ENCODE measurements around the gene NKAIN2. TPM values are rescaled to one million over a fixed set of nuclear protein-coding genes. Genes with fewer than 3 reads are reported as not detected.
"Not testable (repeated sequence)": the region's sequence is repeated elsewhere in the genome, so short reads cannot be mapped to it uniquely, and the experiment has no call there.

The NKAIN2 gene
- total RNA-seq, 1 donor from 2014 or later, result 4.6 TPM

DNA sequence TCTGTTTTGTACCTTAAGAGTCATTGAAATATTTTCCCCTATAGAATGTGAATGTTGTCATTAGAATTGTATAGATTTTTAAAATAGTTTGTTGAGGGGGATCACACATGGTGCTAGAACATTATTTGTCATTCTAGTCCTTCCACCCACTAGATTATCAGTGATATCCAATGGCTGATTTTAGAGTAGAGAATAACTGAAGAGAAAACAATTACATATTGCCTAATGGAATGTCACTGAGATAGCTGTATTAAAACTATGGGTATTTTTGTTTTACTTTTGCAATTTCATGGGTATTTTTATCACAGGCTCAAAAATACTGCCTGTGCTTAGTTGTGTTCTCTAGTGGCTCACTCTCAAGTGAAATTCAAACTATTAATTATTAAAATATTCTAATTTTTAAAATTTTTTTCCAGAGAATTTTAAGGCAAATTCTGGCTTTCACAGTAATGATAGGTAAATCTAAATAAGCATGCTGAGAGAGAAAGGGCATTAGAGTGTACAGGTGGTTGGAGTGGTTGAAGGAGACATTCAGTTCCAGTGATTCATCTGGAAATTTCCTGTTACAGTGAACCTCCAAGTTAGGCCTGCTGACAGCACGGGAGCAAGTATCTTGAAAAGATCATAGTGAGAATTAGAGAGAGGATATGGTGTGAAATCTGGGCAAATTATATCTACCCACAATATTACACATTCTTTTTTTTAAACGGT lies 399.6 kb downstream of the NKAIN2 start:
- no peak for DNase-seq (ENCODE audit: low spot score)

- no peak for DNase-seq (ENCODE audit: low spot score)
Observed at GRCh38 chr6:124203812-124204167, 400.1 kb downstream of the NKAIN2 start.

GRCh38 chr6:124205921-124206320 lies 402.3 kb downstream of the NKAIN2 start:
- no peak for DNase-seq (ENCODE audit: low spot score)

- no peak for DNase-seq (ENCODE audit: low spot score)
Observed at GRCh38 chr6:124223611-124224345, 420.1 kb downstream of the NKAIN2 start.

- no peak for DNase-seq (ENCODE audit: low spot score)
Observed at GRCh38 chr6:124226396-124226795, 422.7 kb downstream of the NKAIN2 start.

DNA sequence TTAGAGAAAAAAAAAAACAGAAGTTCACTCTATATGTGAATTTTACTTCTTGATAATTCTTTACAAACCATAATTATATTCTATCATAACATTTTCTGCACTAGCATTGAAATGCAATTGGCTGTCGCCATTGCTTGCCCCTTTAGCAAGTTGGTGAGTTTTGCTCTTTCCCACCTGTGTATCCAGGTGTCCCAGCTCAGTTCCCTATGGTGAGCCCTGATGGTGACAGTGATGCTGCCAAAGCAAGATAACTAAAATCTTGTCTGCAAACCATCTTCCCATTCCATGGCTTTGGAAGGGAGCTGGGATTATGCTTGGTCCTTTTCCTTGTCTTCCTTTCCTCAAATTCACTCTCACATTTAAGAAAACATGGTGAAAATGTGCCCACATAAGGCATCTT lies 429.6 kb downstream of the NKAIN2 start:
- no peak for DNase-seq (ENCODE audit: low spot score)

GRCh38 chr6:124234801-124235200 lies 431.1 kb downstream of the NKAIN2 start:
- no peak for DNase-seq (ENCODE audit: low spot score)

DNA sequence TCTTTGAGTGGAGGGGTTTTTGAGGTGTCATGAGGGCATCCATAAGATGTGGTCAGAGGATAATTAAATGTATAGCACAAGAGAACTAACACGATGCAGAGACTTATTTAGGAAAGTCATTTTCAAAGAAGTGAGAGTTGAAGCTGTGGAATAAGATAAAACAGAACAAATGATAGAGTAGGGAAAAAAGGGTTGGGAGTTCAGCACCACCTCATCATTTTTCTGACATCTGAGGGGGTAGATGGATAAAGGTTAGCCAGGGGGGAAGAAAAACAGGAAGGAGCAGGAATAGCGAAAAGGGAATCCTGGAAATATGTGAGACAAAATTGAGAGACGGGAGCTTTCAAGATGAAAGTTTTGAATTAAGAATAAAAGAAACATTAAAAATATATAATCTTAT lies 434.2 kb downstream of the NKAIN2 start:
- DNase-seq (ENCODE audit: low spot score), result no peak

DNA sequence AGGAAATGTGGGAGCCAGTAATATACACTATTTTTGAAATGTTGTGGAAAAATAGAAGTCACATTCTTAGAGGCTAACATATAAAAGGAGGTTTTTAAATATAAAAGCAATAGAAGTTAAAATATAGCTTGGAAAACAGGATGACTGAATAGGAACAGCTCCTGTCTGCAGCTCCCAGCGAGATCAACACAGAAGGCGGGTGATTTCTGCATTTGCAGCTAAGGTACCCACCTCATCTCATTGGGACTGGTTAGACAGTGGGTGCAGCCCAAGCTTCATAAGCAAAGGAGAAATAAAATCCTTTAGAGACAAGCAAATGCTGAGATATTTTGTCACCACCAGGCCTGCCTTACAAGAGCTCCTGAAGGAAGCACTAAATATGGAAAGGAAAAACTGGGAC lies 434.7 kb downstream of the NKAIN2 start:
- not testable (repeated sequence) for DNase-seq (ENCODE audit: low spot score)

- DNase-seq (ENCODE audit: low spot score), result no peak
Observed at GRCh38 chr6:124254941-124255685, 451.4 kb downstream of the NKAIN2 start.

DNA sequence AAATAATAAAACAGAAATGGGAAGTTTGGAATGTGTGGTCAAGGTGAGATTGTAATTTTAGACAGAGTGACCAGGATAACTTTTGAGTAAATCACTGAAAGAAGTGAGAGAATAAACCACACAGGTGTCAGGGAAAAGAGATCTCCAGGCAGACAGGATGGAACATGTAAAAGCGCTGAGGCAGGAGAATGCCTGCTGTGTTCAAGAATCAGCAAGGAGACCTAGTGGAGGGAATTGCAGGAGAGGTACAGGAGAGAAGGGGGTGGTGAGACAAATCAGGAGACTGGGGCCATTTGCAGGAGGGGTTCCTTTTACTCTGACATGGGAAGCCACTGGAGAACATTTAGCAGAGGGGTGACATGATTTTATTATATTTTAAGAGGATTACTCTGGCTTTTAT lies 456.7 kb downstream of the NKAIN2 start:
- DNase-seq (ENCODE audit: low spot score), result no peak

DNA sequence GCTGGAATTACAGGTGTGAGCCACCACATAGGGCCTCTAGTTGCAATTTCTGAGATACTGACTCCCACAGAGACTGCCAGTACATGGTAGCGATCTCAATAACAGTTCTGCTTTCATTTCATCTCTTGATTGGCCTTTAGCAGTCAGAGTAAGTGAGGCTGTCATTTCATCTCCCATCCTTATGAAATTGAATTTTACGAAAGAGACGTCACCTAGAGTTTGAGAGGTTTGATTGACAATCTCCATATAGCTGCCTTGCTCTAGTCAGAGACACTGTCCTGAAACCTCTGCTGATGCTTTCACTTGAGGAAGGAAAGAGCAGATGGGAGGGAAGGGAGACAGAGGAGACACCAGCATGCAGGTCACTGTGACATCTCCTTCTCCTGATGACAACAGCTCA lies 466.1 kb downstream of the NKAIN2 start:
- no peak for DNase-seq (ENCODE audit: low spot score)

- no peak for DNase-seq (ENCODE audit: low spot score)
Observed at GRCh38 chr6:124273701-124274100, 470.0 kb downstream of the NKAIN2 start.

- no peak for DNase-seq (ENCODE audit: low spot score)
Observed at GRCh38 chr6:124282541-124282940, 478.9 kb downstream of the NKAIN2 start.

DNA sequence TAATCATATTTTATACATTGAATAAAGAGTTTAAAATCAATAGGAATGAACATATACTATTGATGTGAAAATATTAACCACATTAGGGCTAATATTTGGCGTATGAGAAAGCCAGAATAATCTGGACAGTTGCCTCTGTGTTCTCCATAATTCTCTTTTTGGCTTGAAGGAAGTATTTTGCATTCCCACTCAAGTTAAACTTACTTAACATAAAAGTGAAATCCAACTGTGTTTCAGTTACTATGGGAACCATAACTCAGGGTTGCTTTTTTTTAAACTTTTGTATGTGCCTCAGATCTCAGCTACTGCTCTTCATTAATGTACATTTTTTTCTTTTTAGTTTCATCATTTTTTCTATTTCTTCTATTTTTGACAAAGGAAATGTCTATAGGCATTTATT lies 479.8 kb downstream of the NKAIN2 start:
- DNase-seq (ENCODE audit: low spot score), result peak; percentile 26

DNA sequence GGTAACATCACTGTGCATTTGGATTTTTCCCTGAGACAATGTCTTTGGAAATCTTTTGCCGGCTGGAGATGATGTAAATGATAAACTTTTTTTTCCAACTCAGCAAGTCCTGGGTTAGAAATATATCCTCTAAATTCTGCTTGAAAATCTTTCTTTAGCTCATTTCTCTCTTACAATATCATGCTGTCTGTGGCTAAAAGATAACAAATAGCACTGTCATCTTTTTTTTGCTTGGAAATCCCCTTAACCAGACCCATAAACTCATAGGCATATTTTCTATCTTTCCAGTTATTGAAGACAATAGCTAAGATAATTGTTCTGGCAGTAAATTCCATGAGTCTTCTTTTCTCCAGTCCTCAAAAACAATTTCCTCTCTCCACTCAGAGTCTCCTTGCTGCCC lies 481.5 kb downstream of the NKAIN2 start:
- no peak for DNase-seq (ENCODE audit: low spot score)

DNA sequence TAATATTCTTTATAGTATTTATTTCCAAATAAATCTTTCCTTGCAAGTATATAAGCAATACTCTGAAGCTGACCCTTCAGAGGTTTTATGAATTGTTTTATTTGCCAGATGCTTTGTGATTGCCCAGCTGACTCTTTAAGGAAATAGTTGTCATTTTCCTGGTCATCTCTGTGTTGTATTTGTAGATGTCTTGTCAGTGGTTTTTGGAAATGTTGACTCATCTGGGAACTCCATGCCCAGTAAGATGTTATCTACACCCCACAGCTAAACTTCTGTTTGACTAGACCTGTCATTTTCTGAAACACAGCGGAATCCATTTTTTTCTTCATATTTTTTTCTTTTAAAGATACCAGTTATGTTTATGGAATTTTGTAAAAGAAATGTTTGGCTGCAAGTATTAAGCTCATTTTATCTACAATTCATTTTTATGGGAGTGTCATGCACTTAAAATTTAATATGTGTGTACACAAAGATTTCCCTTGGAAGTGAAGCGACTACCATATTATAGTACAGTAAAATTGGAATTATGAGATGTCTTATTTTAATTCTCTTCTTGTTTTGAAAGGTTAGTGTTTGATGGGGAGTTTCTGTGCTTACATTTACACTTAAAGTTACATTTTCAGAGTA lies 491.0 kb downstream of the NKAIN2 start:
- peak; percentile 1 for DNase-seq (ENCODE audit: low spot score)

DNA sequence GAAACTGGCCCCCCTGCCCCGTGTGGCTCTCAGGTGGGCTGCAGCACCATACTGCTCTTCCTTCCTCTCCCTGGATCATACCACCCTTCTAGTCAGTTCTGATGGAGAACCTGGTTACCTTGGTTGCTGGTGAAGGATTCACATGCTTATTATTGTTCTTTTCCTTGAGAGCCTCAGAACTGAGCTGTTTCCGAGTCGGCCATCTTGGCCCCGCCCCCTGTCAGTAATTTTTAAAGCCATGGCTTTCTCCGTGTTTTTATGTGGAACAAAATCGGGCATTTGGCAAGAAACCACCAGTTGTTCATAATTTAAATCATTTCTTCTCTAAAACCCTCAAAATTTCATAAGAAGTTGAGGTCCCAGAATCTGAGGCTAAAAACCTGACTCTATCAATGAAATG lies 493.8 kb downstream of the NKAIN2 start:
- no peak for DNase-seq (ENCODE audit: low spot score)

GRCh38 chr6:124298730-124299129 lies 495.1 kb downstream of the NKAIN2 start:
- DNase-seq (ENCODE audit: low spot score), result no peak

- not testable (repeated sequence) for DNase-seq (ENCODE audit: low spot score)
Observed at GRCh38 chr6:124300907-124301306, 497.2 kb downstream of the NKAIN2 start.

- DNase-seq (ENCODE audit: low spot score), result no peak
Observed at GRCh38 chr6:124303971-124304370, 500.3 kb downstream of the NKAIN2 start.

DNA sequence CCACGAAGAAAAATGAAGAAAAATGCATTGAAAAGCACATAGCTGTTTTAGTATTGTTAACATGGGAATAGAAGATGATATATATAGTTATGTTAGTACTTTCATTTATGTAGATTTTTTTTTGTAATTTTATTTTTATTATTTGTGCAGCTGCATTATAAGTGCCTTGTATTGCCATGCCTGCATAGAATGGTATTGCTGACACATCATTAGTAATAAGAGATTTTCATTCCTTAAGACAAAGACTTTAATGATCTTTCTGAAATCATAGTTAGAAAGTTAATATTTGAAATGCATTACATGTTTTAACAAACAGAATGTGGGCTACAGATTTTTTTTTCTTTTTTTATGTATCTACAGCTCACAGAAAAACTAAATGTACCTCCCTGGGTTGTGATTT lies 506.5 kb downstream of the NKAIN2 start:
- DNase-seq (ENCODE audit: low spot score), result no peak
